ENCODE data around the gene CAPN13. TPM values are rescaled to one million over a fixed set of nuclear protein-coding genes. Genes with fewer than 3 reads are reported as not detected.

CAPN13 gene
- total and polyA plus RNA-seq, 2 of the 4 experiments (the other 2 are of a cell fraction) = not detected

DNA sequence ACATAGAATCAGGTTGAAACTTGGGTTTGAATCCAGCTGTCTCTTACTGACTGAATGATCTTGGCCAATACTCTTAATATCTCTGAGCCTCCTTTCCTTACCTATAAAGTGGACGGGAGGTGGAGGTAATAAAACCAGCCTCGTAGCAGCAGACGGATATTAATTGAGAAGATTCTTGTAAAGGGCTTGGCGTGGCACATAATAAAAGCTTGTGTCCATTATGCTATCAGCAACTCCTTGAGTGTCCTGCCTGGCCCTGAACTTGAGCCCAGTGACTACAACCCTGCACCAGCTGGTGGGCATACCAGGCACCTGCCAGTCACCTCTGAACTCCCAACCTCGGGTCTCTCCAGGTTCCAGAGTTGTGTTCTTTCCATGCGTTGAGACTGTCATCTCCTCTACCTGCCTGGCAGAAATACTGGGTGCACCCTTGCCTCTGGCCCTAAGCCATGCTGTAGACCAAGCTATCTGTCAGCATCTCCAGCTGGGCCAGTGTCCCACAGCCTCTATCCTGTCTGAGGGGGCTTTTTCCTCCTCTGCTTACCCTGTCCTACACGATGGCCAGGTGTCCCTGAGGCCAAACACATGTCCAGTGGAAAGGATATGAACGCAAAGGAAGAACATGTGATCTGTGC is 9.7 kb downstream of the CAPN13 start:
- H2AFZ ChIP-seq (replicated peaks; ENCODE audit: low read length, poor library complexity) = no peak overlapping the region

More for the DNA sequence above, 9.7 kb downstream of the CAPN13 start:
- Histone ChIP-seq H4K8ac (ENCODE audit: low read depth in 2 of 2, low read length in 2 of 2) (no peak overlapping the region), H3K14ac (replicated peaks; ENCODE audit: low read depth, low read length) (no peak overlapping the region), H3K4me3 (ENCODE audit: insufficient read depth, low read depth, low read length) (no peak overlapping the region), H3K4me2 (ENCODE audit: low read depth, low read length) (no peak overlapping the region), H3K9me3 (ENCODE audit: control insufficient read depth, insufficient read depth, low read length) (no peaks in the 10 kb centered on the region), H3K4ac (ENCODE audit: low read depth, low read length) (no peak overlapping the region), H3K27me3 (ENCODE audit: control insufficient read depth, insufficient read depth, low read length) (peaks cover 4% of the 10 kb centered on the region; the same call in 1 of the 2 replicates), H4K20me1 (ENCODE audit: insufficient read depth, low read length) (no peaks in the 10 kb centered on the region), H3K36me3 (ENCODE audit: control insufficient read depth, insufficient read depth, low read length) (no peaks in the 10 kb centered on the region), H2BK15ac (ENCODE audit: low read depth, low read length) (no peak overlapping the region), H3K79me1 (ENCODE audit: low read depth in 1 of 2, low read length in 2 of 2) (no peaks in the 10 kb centered on the region), H3K18ac (ENCODE audit: low read depth, low read length) (no peak overlapping the region), H2BK5ac (ENCODE audit: low read depth, low read length, poor library complexity, severe bottlenecking) (no peak overlapping the region), H3K56ac (ENCODE audit: extremely low read depth, insufficient read depth, low read length) (no peak overlapping the region), H2AK9ac (replicated peaks; ENCODE audit: low read depth, low read length, poor library complexity) (no peak overlapping the region), H3K9me1 (ENCODE audit: insufficient read depth, low read length) (no peaks in the 10 kb centered on the region), H2AK5ac (ENCODE audit: low read depth, low read length) (no peak overlapping the region), H4K91ac (ENCODE audit: insufficient read depth, low read depth, low read length) (no peak overlapping the region), H4K5ac (ENCODE audit: low read depth, low read length) (no peak overlapping the region), H3K4me1 (ENCODE audit: control insufficient read depth, insufficient read depth, low read length) (no peaks in the 10 kb centered on the region), H3K27ac (ENCODE audit: insufficient read depth, low read length) (no peak overlapping the region), H2BK20ac (ENCODE audit: low read depth, low read length) (no peak overlapping the region), H3K23ac (ENCODE audit: low read depth, low read length) (no peak overlapping the region), H2BK120ac (ENCODE audit: low read depth, low read length) (no peak overlapping the region), H3K9ac (ENCODE audit: low read depth, low read length) (no peak overlapping the region)
- no peak for TF ChIP-seq MXI1 (IDR thresholded peaks at IDR 0.05; ENCODE audit: borderline replicate concordance, low read depth, low read length)
- TF ChIP-seq POLR2A (IDR thresholded peaks at IDR 0.05; ENCODE audit: low read depth, low read length) = no peak
- TF ChIP-seq SMC3 (IDR thresholded peaks at IDR 0.05; ENCODE audit: low read depth, low read length) = no peak
- TF ChIP-seq, protein P1, sequence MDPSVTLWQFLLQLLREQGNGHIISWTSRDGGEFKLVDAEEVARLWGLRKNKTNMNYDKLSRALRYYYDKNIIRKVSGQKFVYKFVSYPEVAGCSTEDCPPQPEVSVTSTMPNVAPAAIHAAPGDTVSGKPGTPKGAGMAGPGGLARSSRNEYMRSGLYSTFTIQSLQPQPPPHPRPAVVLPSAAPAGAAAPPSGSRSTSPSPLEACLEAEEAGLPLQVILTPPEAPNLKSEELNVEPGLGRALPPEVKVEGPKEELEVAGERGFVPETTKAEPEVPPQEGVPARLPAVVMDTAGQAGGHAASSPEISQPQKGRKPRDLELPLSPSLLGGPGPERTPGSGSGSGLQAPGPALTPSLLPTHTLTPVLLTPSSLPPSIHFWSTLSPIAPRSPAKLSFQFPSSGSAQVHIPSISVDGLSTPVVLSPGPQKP (IDR thresholded peaks at IDR 0.05; ENCODE audit: borderline replicate concordance, low read depth, low read length) = no peak
- TF ChIP-seq, protein P2, sequence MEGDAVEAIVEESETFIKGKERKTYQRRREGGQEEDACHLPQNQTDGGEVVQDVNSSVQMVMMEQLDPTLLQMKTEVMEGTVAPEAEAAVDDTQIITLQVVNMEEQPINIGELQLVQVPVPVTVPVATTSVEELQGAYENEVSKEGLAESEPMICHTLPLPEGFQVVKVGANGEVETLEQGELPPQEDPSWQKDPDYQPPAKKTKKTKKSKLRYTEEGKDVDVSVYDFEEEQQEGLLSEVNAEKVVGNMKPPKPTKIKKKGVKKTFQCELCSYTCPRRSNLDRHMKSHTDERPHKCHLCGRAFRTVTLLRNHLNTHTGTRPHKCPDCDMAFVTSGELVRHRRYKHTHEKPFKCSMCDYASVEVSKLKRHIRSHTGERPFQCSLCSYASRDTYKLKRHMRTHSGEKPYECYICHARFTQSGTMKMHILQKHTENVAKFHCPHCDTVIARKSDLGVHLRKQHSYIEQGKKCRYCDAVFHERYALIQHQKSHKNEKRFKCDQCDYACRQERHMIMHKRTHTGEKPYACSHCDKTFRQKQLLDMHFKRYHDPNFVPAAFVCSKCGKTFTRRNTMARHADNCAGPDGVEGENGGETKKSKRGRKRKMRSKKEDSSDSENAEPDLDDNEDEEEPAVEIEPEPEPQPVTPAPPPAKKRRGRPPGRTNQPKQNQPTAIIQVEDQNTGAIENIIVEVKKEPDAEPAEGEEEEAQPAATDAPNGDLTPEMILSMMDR (conservative IDR thresholded peaks at IDR 0.05; ENCODE audit: low read depth, low read length) = no peak
- TF ChIP-seq FOS (IDR thresholded peaks at IDR 0.05; ENCODE audit: low read depth, low read length) = no peak
- TF ChIP-seq RCOR1 (IDR thresholded peaks at IDR 0.05; ENCODE audit: insufficient replicate concordance, low read length) = no peak
- no peak for TF ChIP-seq CEBPB (IDR thresholded peaks at IDR 0.05; ENCODE audit: low read depth, low read length)
- TF ChIP-seq, protein P3, sequence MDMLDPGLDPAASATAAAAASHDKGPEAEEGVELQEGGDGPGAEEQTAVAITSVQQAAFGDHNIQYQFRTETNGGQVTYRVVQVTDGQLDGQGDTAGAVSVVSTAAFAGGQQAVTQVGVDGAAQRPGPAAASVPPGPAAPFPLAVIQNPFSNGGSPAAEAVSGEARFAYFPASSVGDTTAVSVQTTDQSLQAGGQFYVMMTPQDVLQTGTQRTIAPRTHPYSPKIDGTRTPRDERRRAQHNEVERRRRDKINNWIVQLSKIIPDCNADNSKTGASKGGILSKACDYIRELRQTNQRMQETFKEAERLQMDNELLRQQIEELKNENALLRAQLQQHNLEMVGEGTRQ (IDR thresholded peaks at IDR 0.05; ENCODE audit: low read depth, low read length) = no peak
- no peak for TF ChIP-seq NFE2L2 (IDR thresholded peaks at IDR 0.05; ENCODE audit: low read depth, low read length)
- TF ChIP-seq MAZ (IDR thresholded peaks at IDR 0.05; ENCODE audit: borderline replicate concordance, low read depth, low read length) = no peak
- intact Hi-C loops (cut with micrococcal nuclease) = no loop called here
- dilution Hi-C loops (cut with HindIII; ENCODE audit: low sequenced_read_pairs, unreplicated experiment) = no loop called here
- CTCF ChIA-PET = no interaction called here
- DNase-seq = no peak
- ATAC-seq (ENCODE audit: low read depth) = no peak
- WGBS, 2 experiments (ENCODE audit: extremely low coverage in 2 of 2, insufficient read length in 1 of 2) = no CpG with 5 or more reads among the region's 8 CpGs
- BruUV-seq (replicated peaks) = no TSS peak
- in situ Hi-C loops (cut with MboI; ENCODE audit: low sequenced_read_pairs) = no loop called here
- POLR2A ChIA-PET (ENCODE audit: unreplicated experiment) = no interaction called here
